Activated T-cell treated with anti-CD3 and anti-CD28 coated beads for 4 hours (primary cell): ENCODE data around the gene ATP5PD.
A peak's percentile ranks its signal among the peaks of the same experiment; 100 is the strongest.

Source experiments
- DNase-seq: peaks from one replicate; pipeline ENCODE4 v3.0.0-alpha.2; 2020

Gene ATP5PD

GRCh38 chr17:75046407-75047289 lies at the start of gene ATP5PD, which contains the start of gene KCTD2:
Gene ATP5PD, minus strand, starts transcription at chr17:75046969. Its CDS starts 4,319 bp downstream, at chr17:75042650.
Gene KCTD2, plus strand, starts transcription at chr17:75047225. Its CDS starts 26 bp downstream, at chr17:75047251.
- peak; percentile 94 for DNase-seq

GRCh38 chr17:75096082-75096625 lies 49.4 kb upstream of the ATP5PD start:
- no peak for DNase-seq

- no peak for DNase-seq
Observed at GRCh38 chr17:75094871-75095399, 48.2 kb upstream of the ATP5PD start.

- DNase-seq, result no peak
Observed at GRCh38 chr17:75093548-75094158, 46.9 kb upstream of the ATP5PD start.

- DNase-seq, result no peak
Observed at GRCh38 chr17:75091855-75092327, 45.1 kb upstream of the ATP5PD start.

GRCh38 chr17:75090871-75091854 lies 44.4 kb upstream of the ATP5PD start:
- no peak for DNase-seq

- no peak for DNase-seq
Observed at GRCh38 chr17:75088465-75089417, 42.0 kb upstream of the ATP5PD start.

- DNase-seq, result peak; percentile 17
Observed at GRCh38 chr17:75087558-75088453, 41.0 kb upstream of the ATP5PD start, which contains the start of gene SLC16A5. Gene SLC16A5, plus strand, starts transcription at chr17:75087954. Its CDS starts 5,683 bp downstream, at chr17:75093637.

GRCh38 chr17:75087182-75087557 lies 40.4 kb upstream of the ATP5PD start:
- no peak for DNase-seq

- DNase-seq, result no peak
Observed at GRCh38 chr17:75086496-75087181, 39.9 kb upstream of the ATP5PD start.

GRCh38 chr17:75084039-75084660 lies 37.4 kb upstream of the ATP5PD start:
- no peak for DNase-seq

GRCh38 chr17:75082683-75083082 lies 35.9 kb upstream of the ATP5PD start:
- DNase-seq, result no peak

GRCh38 chr17:75081611-75082540 lies 35.1 kb upstream of the ATP5PD start:
- no peak for DNase-seq

- DNase-seq, result no peak
Observed at GRCh38 chr17:75079023-75079373, 32.2 kb upstream of the ATP5PD start.

- no peak for DNase-seq
Observed at GRCh38 chr17:75078284-75079022, 31.7 kb upstream of the ATP5PD start.

GRCh38 chr17:75077496-75078283 lies 30.9 kb upstream of the ATP5PD start:
- DNase-seq, result peak; percentile 14
